Spinal cord (tissue), 10 donors: ENCODE results near the gene SPTSSB. TPM values are rescaled to one million over a fixed set of nuclear protein-coding genes. Genes with fewer than 3 reads are reported as not detected.

ENCODE experiments used
- DNase-seq, 6 donors: peaks; one replicate each; pipeline versions ENCODE4 v3.0.0 to v3.0.0-alpha.2; 2013 to 2015; ENCODE audit warnings: low spot score in 6 of 6, low read depth in 4 of 6
- H3K27ac ChIP-seq: one replicate; pipeline ENCODE4 v1.5.1; 2013; ENCODE audit warnings: low read depth, low read length, control low read depth
- H3K27me3 ChIP-seq: one replicate; pipeline ENCODE4 v1.6.1; 2013; ENCODE audit warnings: low read length; ENCODE audit not compliant: control insufficient read depth, insufficient read depth
- H3K36me3 ChIP-seq: one replicate; pipeline ENCODE4 v1.6.1; 2013; ENCODE audit warnings: low read length; ENCODE audit not compliant: control insufficient read depth, insufficient read depth
- H3K4me1 ChIP-seq: one replicate; pipeline ENCODE4 v1.6.1; 2013; ENCODE audit warnings: low read length; ENCODE audit not compliant: control insufficient read depth, insufficient read depth
- H3K4me3 ChIP-seq: one replicate; pipeline ENCODE4 v1.5.1; 2013; ENCODE audit warnings: low read depth, low read length, control low read depth
- H3K9me3 ChIP-seq: one replicate; pipeline ENCODE4 v1.6.1; 2013; ENCODE audit warnings: low read length; ENCODE audit not compliant: control insufficient read depth, insufficient read depth
- WGBS: methylation state at CpG from one replicate; pipeline ENCODE4 v1.1.5; 2013; ENCODE audit warnings: missing lambda C conversion rate; ENCODE audit not compliant: insufficient coverage; 5-methylcytosine and 5-hydroxymethylcytosine counted together
- polyA plus RNA-seq, 2 donors: library from polyadenylated mRNA; unstranded; fragments of 120-200 nt; gene quantifications; one replicate each; pipeline ENCODE4 v1.2.1, GENCODE V29; 2013; ENCODE audit not compliant: insufficient read length in 2 of 2
- total RNA-seq, 2 donors: library from RNA; depleted of rRNA in 1 of 2; stranded (reverse); fragments of 120-200 nt in 1 of 2; fragments of >200 nt in 1 of 2; gene quantifications; one replicate each; pipeline versions ENCODE4 v1.2.3 to v1.2.4, GENCODE V29; 2013 to 2014
- donor health status: healthy.

Gene SPTSSB
- total and polyA plus RNA-seq, 4 donors, result 1.9 to 16.1 (median 10.5) TPM

GRCh38 chr3:161409858-161410257 lies 38.5 kb upstream of the SPTSSB start:
- Histone ChIP-seq H3K36me3 (no peaks in the 10 kb centered on the region), H3K27me3 (no peaks in the 10 kb centered on the region), H3K9me3 (no peaks in the 10 kb centered on the region), H3K4me3 (no peak overlapping the region), H3K27ac (no peak overlapping the region), H3K4me1 (peaks cover 3% of the 10 kb centered on the region)
- WGBS, result 100% methylated on average over 2 of the region's 3 CpGs
- DNase-seq, result no peak

GRCh38 chr3:161409069-161409468 lies 37.8 kb upstream of the SPTSSB start:
- H3K27ac ChIP-seq, result no peak overlapping the region
- peaks cover 3% of the 10 kb centered on the region for H3K4me1 ChIP-seq
- peak in 3 of 6 donors; percentile 31 to 81 (median 76) for DNase-seq
- H3K9me3 ChIP-seq, result no peaks in the 10 kb centered on the region
- no peaks in the 10 kb centered on the region for H3K27me3 ChIP-seq
- no peaks in the 10 kb centered on the region for H3K36me3 ChIP-seq
- whole genome bisulfite sequencing, result 40% methylated on average over 1 of the region's 3 CpGs
- no peak overlapping the region for H3K4me3 ChIP-seq

- no peaks in the 10 kb centered on the region for H3K9me3 ChIP-seq
- no peaks in the 10 kb centered on the region for H3K4me1 ChIP-seq
- WGBS, result no CpG with 5 or more reads among the region's 1 CpG
- DNase-seq, result no peak
- H3K36me3 ChIP-seq, result no peaks in the 10 kb centered on the region
- H3K4me3 ChIP-seq, result no peak overlapping the region
- H3K27ac ChIP-seq, result no peak overlapping the region
- no peaks in the 10 kb centered on the region for H3K27me3 ChIP-seq
Measured at GRCh38 chr3:161406594-161407555, 35.6 kb upstream of the SPTSSB start.

- H3K9me3 ChIP-seq, result no peaks in the 10 kb centered on the region
- H3K36me3 ChIP-seq, result no peaks in the 10 kb centered on the region
- 81% methylated on average over 4 of the region's 4 CpGs for WGBS
- H3K27me3 ChIP-seq, result no peaks in the 10 kb centered on the region
- H3K4me1 ChIP-seq, result no peaks in the 10 kb centered on the region
- DNase-seq, result no peak
- no peak overlapping the region for H3K27ac ChIP-seq
- H3K4me3 ChIP-seq, result no peak overlapping the region
Measured at GRCh38 chr3:161405836-161406235, 34.5 kb upstream of the SPTSSB start.

GRCh38 chr3:161405087-161405486 lies 33.8 kb upstream of the SPTSSB start:
- DNase-seq, result no peak
- Histone ChIP-seq H3K4me3 (no peak overlapping the region), H3K27me3 (no peaks in the 10 kb centered on the region), H3K36me3 (no peaks in the 10 kb centered on the region), H3K4me1 (no peaks in the 10 kb centered on the region), H3K27ac (no peak overlapping the region), H3K9me3 (no peaks in the 10 kb centered on the region)
- WGBS, result no CpG with 5 or more reads among the region's 1 CpG

GRCh38 chr3:161403251-161403650 lies 31.9 kb upstream of the SPTSSB start:
- no peak for DNase-seq
- Histone ChIP-seq H3K36me3 (no peaks in the 10 kb centered on the region), H3K27me3 (no peaks in the 10 kb centered on the region), H3K27ac (no peak overlapping the region), H3K4me3 (no peak overlapping the region), H3K9me3 (no peaks in the 10 kb centered on the region), H3K4me1 (no peaks in the 10 kb centered on the region)

GRCh38 chr3:161401389-161401788 lies 30.1 kb upstream of the SPTSSB start:
- peak in 1 of 6 donors; percentile 42 for DNase-seq
- H3K27me3 ChIP-seq, result no peaks in the 10 kb centered on the region
- no peaks in the 10 kb centered on the region for H3K9me3 ChIP-seq
- no peak overlapping the region for H3K27ac ChIP-seq
- H3K4me1 ChIP-seq, result no peaks in the 10 kb centered on the region
- no CpG with 5 or more reads among the region's 2 CpGs for WGBS
- H3K36me3 ChIP-seq, result no peaks in the 10 kb centered on the region
- H3K4me3 ChIP-seq, result no peak overlapping the region

- no peak overlapping the region for H3K27ac ChIP-seq
- no peak for DNase-seq
- H3K4me3 ChIP-seq, result no peak overlapping the region
- 63% methylated on average over 3 of the region's 4 CpGs for WGBS
- H3K36me3 ChIP-seq, result no peaks in the 10 kb centered on the region
- H3K27me3 ChIP-seq, result no peaks in the 10 kb centered on the region
- no peaks in the 10 kb centered on the region for H3K4me1 ChIP-seq
- no peaks in the 10 kb centered on the region for H3K9me3 ChIP-seq
Measured at GRCh38 chr3:161400650-161401049, 29.3 kb upstream of the SPTSSB start.

GRCh38 chr3:161395115-161396012 lies 24.0 kb upstream of the SPTSSB start:
- Histone ChIP-seq H3K9me3 (no peaks in the 10 kb centered on the region), H3K4me3 (no peak overlapping the region), H3K4me1 (no peaks in the 10 kb centered on the region), H3K27me3 (no peaks in the 10 kb centered on the region), H3K27ac (no peak overlapping the region), H3K36me3 (no peaks in the 10 kb centered on the region)
- DNase-seq, result no peak
- 94% methylated on average over 3 of the region's 6 CpGs for WGBS
